PC-3 (cell line): ENCODE results near the gene CANT1.

ENCODE experiments used
- CTCF ChIP-seq: fragments of 300-600 bp; sonication (generic); conservative IDR thresholded peaks from 2 replicates; pipeline ENCODE4 v1.5.1; 2017; ENCODE audit warnings: antibody characterized with exemption, low read depth, mild to moderate bottlenecking, low read length
- EZH2 ChIP-seq: fragments of 300-600 bp; sonication (generic); IDR thresholded peaks from one replicate; pipeline ENCODE4 v1.6.1; 2017; ENCODE audit warnings: antibody characterized with exemption, mild to moderate bottlenecking, low read length; ENCODE audit not compliant: unreplicated experiment

GRCh38 chr17:78954684-78955083 is 54.9 kb downstream of the CANT1 start:
- no peak for TF ChIP-seq EZH2
- TF ChIP-seq CTCF = no peak
